Activated CD4-positive, alpha-beta memory T cell treated with anti-CD3 and anti-CD28 coated beads, Interleukin-2, amount 10 ng/mL, durations not matched to agents 7 days and 5 days (primary cell): ENCODE measurements around the gene MVK. TPM values are rescaled to one million over a fixed set of nuclear protein-coding genes. Genes with fewer than 3 reads are reported as not detected.

Experiments
- CTCF ChIA-PET: fragments of 350-600 bp; sonication (Branson Sonifier 250); formaldehyde crosslinking; loops from one replicate; lab custom pipeline; 2021; ENCODE audit warnings: antibody characterized with exemption, inconsistent platforms; lab: Charles Lee
- POLR2A ChIA-PET: fragments of 350-600 bp; sonication (Branson Sonifier 250); formaldehyde crosslinking; loops from one replicate; lab custom pipeline; 2021; ENCODE audit warnings: antibody characterized with exemption; lab: Charles Lee
- DNase-seq: peaks from one replicate; pipeline ENCODE4 v3.0.0-alpha.2; 2020
- H3K27ac Mint-ChIP-seq: one replicate; pipeline ENCODE4 v1.8.0; 2021; ENCODE audit warnings: mild to moderate bottlenecking, mixed read lengths
- H3K27me3 Mint-ChIP-seq: one replicate; pipeline ENCODE4 v1.8.0; 2021; ENCODE audit warnings: mixed read lengths
- H3K36me3 Mint-ChIP-seq: one replicate; pipeline ENCODE4 v1.8.0; 2021; ENCODE audit warnings: low read depth, mixed read lengths
- H3K4me1 Mint-ChIP-seq: one replicate; pipeline ENCODE4 v1.8.0; 2021; ENCODE audit warnings: mixed read lengths
- H3K4me3 Mint-ChIP-seq: one replicate; pipeline ENCODE4 v1.8.0; 2021; ENCODE audit warnings: mild to moderate bottlenecking, mixed read lengths
- H3K9me3 Mint-ChIP-seq: one replicate; pipeline ENCODE4 v1.8.0; 2021; ENCODE audit warnings: mixed read lengths
- total RNA-seq, 2 experiments: library from RNA; stranded (reverse); gene quantifications; one replicate each; pipeline ENCODE4 v1.2.3, GENCODE V29; 2021

MVK gene
- total RNA-seq, 2 experiments from 2014 or later, result 22.1 to 26.3 TPM

DNA sequence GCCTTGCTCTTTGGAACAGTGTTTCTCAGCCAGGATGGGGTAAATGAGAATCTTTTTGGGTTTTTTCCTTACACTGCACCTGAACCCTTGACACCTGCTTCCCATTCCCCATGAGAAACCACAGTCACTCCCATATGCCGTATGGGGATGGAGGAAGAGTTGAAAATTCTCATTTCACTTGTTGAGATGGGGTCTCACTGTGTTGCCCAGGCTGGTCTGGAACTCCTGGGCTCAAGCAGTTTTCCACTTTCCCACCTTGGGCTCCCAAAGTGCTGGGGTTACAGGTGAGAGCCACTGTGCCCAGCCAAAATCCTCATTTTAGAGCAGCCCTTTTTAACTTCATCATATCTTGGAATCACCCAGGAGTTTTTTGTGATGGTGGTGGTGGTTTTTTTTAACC lies 3.7 kb downstream of the MVK start:
- no peak for DNase-seq
- POLR2A ChIA-PET, result no interaction called here
- CTCF ChIA-PET, result no interaction called here
- H3K9me3 Mint-ChIP-seq, result no peaks in the 10 kb centered on the region
- no peak overlapping the region for H3K4me3 Mint-ChIP-seq
- peaks cover 35% of the 10 kb centered on the region for H3K36me3 Mint-ChIP-seq
- H3K27ac Mint-ChIP-seq, result no peak overlapping the region
- H3K4me1 Mint-ChIP-seq, result peaks cover 26% of the 10 kb centered on the region
- H3K27me3 Mint-ChIP-seq, result no peaks in the 10 kb centered on the region

GRCh38 chr12:109578330-109578927 lies 4.8 kb downstream of the MVK start:
- H3K27me3 Mint-ChIP-seq, result no peaks in the 10 kb centered on the region
- DNase-seq, result no peak
- H3K4me3 Mint-ChIP-seq, result no peak overlapping the region
- no peaks in the 10 kb centered on the region for H3K9me3 Mint-ChIP-seq
- peaks cover 35% of the 10 kb centered on the region for H3K36me3 Mint-ChIP-seq
- no peak overlapping the region for H3K27ac Mint-ChIP-seq
- H3K4me1 Mint-ChIP-seq, result peaks cover 16% of the 10 kb centered on the region
- ChIA-PET CTCF (interaction anchor here (0.5 to 1.0 kb wide), 2 partner anchors 19 to 521 kb away, joined by 3 read pairs; no protein-coding TSS in a partner anchor), POLR2A (no interaction called here)

DNA sequence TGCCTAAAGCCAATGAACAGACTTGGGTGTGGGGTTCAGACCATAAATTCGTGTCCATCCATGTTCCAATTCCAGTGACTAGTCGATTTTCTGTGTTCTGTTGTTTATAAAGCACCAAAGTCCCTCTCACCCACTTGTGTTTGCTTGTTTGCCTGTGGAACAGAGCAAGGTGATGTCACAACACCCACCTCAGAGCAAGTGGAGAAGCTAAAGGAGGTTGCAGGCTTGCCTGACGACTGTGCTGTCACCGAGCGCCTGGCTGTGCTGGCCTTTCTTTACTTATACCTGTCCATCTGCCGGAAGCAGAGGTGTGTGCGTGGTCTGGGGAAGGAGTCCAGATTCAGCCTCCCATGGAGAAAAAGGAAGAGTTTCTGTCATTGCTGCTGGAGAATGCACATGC lies 6.0 kb downstream of the MVK start:
- Mint-ChIP-seq H3K27ac (no peak overlapping the region), H3K36me3 (peaks cover 35% of the 10 kb centered on the region), H3K27me3 (no peaks in the 10 kb centered on the region), H3K4me1 (peaks cover 6% of the 10 kb centered on the region), H3K4me3 (no peak overlapping the region), H3K9me3 (no peaks in the 10 kb centered on the region)
- ChIA-PET CTCF (no interaction called here), POLR2A (no interaction called here)
- no peak for DNase-seq

DNA sequence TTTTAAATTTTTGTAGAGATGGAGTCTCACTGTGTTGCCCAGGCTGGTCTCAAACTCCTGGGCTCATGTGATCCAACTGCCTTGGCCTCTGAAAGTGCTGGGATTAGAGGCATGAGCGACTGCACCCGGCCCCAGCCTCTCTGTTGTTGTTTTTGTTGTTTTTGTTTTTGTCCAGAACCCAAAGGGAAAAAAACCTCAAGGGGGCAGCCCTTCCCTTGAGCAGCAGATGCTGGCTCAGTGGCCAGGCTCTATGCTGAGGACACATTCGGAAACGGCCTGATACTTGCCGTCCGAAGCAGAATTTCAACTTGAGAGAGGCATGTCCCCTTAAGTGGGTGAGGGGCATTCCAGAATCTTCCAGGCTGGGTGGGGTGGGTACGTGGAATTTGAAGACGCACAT lies 6.7 kb downstream of the MVK start:
- ChIA-PET CTCF (no interaction called here), POLR2A (no interaction called here)
- no peaks in the 10 kb centered on the region for H3K27me3 Mint-ChIP-seq
- DNase-seq, result no peak
- H3K4me3 Mint-ChIP-seq, result no peak overlapping the region
- H3K4me1 Mint-ChIP-seq, result peaks cover 2% of the 10 kb centered on the region
- H3K27ac Mint-ChIP-seq, result no peak overlapping the region
- H3K36me3 Mint-ChIP-seq, result peaks cover 35% of the 10 kb centered on the region
- no peaks in the 10 kb centered on the region for H3K9me3 Mint-ChIP-seq

DNA sequence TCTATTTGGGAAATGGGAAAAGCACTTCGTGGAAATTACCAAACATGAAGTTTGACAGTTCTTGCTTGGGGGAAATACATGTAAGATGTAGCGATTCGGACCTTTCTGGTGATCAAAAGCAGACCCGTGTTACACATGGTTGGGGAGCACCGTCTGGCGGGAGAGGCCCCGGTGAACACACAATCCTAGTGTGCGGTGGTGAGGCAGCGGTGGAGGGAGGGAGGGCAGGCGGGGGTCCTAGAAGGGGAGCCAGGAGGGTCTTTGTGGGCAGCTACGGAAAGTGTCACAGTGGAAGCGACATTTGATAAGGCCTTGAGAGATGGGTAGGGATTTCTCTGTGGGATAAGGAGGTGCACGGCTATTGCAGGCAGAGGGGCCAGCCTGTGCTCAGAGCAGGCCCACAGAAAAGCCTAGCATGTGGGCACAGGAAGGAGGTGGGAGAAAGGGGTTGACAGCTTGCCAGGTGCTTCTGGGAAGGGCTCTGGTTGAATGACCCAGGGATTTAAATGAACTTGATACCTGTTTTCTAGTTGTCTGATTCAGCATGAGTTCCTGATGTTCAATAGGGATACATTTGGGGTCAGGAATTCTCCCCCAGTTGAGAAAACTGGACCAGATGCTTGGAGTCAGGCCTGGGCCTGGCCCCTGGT lies 7.2 kb downstream of the MVK start:
- CTCF ChIA-PET, result interaction anchor here (2.3 kb wide), 1 partner anchor 17 kb away, joined by 7 read pairs; no protein-coding TSS in a partner anchor
- Mint-ChIP-seq H3K36me3 (peaks cover 35% of the 10 kb centered on the region), H3K4me1 (peaks cover 2% of the 10 kb centered on the region), H3K27me3 (no peaks in the 10 kb centered on the region), H3K27ac (no peak overlapping the region), H3K4me3 (no peak overlapping the region), H3K9me3 (no peaks in the 10 kb centered on the region)
- POLR2A ChIA-PET, result no interaction called here
- no peak for DNase-seq

GRCh38 chr12:109581334-109581691 lies 7.7 kb downstream of the MVK start:
- H3K36me3 Mint-ChIP-seq, result peaks cover 33% of the 10 kb centered on the region
- CTCF ChIA-PET, result interaction anchor here (2.3 kb wide), 1 partner anchor 16 kb away, joined by 7 read pairs; no protein-coding TSS in a partner anchor
- H3K4me3 Mint-ChIP-seq, result no peak overlapping the region
- H3K27me3 Mint-ChIP-seq, result no peaks in the 10 kb centered on the region
- H3K4me1 Mint-ChIP-seq, result peaks cover under 1% of the 10 kb centered on the region
- no peak overlapping the region for H3K27ac Mint-ChIP-seq
- POLR2A ChIA-PET, result no interaction called here
- H3K9me3 Mint-ChIP-seq, result no peaks in the 10 kb centered on the region
- no peak for DNase-seq

DNA sequence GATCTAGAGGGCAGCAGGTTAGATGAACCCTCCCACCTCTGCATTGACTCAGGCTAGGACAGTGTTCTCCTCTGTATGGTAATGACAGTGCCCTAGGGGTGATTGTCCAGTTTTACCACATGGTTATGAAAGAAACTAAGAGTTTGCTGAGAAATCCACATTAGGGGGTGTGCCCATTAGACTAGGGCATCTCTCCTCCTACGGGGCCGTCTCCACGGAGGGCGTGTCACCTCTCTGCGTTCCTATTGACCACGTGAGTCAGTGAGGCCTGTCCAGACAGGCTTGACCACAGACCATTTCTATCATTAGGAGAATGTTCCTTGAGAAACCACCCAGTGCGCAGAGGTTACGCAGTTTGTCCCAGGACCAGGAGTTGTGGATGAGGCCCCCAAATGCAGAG lies 8.3 kb downstream of the MVK start:
- Mint-ChIP-seq H3K27me3 (no peaks in the 10 kb centered on the region), H3K9me3 (no peaks in the 10 kb centered on the region), H3K4me3 (no peak overlapping the region), H3K4me1 (no peaks in the 10 kb centered on the region), H3K27ac (no peak overlapping the region), H3K36me3 (peaks cover 31% of the 10 kb centered on the region)
- CTCF ChIA-PET, result interaction anchor here (2.3 kb wide), 1 partner anchor 16 kb away, joined by 7 read pairs; no protein-coding TSS in a partner anchor
- no peak for DNase-seq
- POLR2A ChIA-PET, result interaction anchor here (1.0 kb wide), 1 partner anchor 8 kb away, joined by 3 read pairs; the partner anchor contains the start of gene MVK

DNA sequence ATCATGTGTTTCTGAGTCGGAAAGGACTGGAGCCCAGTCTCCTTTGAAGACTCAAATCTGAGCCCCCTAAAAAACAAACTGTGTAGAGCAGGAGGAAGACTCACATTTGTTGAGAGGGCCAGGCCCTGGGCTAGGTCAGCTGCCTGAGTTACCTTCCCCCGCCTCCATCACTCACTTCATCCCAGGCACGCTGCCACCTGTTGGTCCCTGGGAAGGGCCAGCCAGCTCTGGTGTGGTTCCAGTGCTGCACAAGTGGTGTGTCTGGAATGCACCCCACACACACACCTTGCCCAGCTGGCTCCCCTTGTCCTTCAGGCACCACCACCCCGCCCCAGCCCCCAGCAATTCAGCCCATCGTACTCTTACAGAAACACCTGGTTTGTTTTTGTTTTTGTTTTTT lies 9.0 kb downstream of the MVK start:
- ChIA-PET POLR2A (interaction anchor here (1.0 kb wide), 1 partner anchor 9 kb away, joined by 3 read pairs; the partner anchor contains the start of gene MVK), CTCF (interaction anchor here (0.8 to 2.3 kb wide), 2 partner anchors 10 to 15 kb away, joined by 4 to 7 read pairs; no protein-coding TSS in a partner anchor)
- no peaks in the 10 kb centered on the region for H3K4me1 Mint-ChIP-seq
- no peaks in the 10 kb centered on the region for H3K27me3 Mint-ChIP-seq
- no peaks in the 10 kb centered on the region for H3K9me3 Mint-ChIP-seq
- H3K27ac Mint-ChIP-seq, result no peak overlapping the region
- DNase-seq, result no peak
- peaks cover 26% of the 10 kb centered on the region for H3K36me3 Mint-ChIP-seq
- H3K4me3 Mint-ChIP-seq, result no peak overlapping the region

DNA sequence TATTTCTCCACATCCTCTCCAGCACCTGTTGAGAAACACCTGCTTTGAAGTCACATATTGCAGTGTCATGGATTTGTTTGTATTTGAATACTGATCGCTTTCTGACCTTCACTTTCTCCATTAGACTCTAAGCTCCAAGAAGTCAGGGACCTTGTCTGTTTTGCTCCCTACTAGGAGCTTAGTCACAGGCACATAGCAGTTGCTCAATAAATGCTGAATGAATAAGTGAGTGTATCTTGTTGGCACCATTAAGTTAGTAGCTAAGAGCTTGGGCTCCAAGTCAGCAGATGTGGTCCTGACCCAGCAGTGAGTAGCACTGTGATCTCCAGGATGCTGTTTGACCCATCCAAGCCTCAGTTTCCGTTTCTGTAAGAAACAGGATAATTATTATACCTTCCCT lies 10.1 kb downstream of the MVK start:
- H3K27me3 Mint-ChIP-seq, result no peaks in the 10 kb centered on the region
- no peak overlapping the region for H3K4me3 Mint-ChIP-seq
- H3K9me3 Mint-ChIP-seq, result no peaks in the 10 kb centered on the region
- H3K4me1 Mint-ChIP-seq, result no peaks in the 10 kb centered on the region
- peaks cover 25% of the 10 kb centered on the region for H3K36me3 Mint-ChIP-seq
- CTCF ChIA-PET, result no interaction called here
- no peak for DNase-seq
- POLR2A ChIA-PET, result no interaction called here
- H3K27ac Mint-ChIP-seq, result no peak overlapping the region

DNA sequence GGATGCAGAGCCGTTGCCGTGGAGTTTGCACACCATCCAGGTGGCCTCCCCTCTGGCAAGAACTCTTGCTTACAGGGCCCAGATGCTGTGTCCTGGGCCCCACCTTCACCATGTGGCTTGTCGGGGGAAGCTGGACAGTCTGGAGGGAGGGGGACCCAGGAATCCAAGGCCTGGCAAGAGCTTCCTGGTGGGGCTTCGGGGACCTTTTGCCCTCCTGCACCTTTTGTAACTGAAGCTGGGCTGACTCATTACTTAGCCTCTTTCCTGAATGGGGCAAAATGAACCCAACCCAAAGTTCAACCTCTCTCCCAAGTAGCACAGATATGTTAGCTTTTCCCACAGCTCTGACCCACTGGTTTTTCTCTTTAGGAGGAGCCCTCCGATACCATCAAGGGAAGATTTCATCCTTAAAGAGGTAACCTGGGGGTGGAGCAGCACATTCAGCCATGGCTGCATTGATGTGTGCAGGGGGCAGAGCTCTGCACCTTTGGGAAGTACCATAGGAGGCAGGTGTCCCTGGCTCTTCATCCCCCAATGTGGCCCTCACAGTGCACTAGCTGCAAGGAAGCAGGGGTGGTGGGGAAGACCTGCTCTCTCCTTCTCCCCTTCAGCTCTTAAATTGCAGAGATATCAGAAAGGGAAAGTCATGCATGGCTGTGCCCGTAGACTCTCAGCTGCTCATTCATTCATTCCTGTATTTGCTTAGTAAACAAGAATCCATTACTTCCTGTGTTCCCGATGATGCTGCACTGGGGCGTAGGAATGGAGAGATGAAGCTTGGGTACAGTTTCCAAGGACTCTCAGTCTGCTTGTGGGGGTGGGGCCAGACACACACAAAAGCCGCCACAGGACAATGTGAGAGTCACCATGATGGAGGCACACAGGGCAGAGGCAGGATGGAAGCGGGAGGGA lies 13.0 kb downstream of the MVK start:
- no peaks in the 10 kb centered on the region for H3K27me3 Mint-ChIP-seq
- no peak overlapping the region for H3K4me3 Mint-ChIP-seq
- H3K9me3 Mint-ChIP-seq, result no peaks in the 10 kb centered on the region
- no peaks in the 10 kb centered on the region for H3K4me1 Mint-ChIP-seq
- no peak overlapping the region for H3K27ac Mint-ChIP-seq
- POLR2A ChIA-PET, result interaction anchor here (1.1 kb wide), 1 partner anchor 13 kb away, joined by 6 read pairs; the partner anchor contains the start of genes MMAB and MVK
- no peak for DNase-seq
- CTCF ChIA-PET, result interaction anchor here (2.6 kb wide), 1 partner anchor 11 kb away, joined by 10 read pairs; no protein-coding TSS in a partner anchor
- H3K36me3 Mint-ChIP-seq, result peaks cover 10% of the 10 kb centered on the region

GRCh38 chr12:109587921-109588320 lies 14.3 kb downstream of the MVK start:
- Mint-ChIP-seq H3K36me3 (peaks cover 7% of the 10 kb centered on the region), H3K4me3 (no peak overlapping the region), H3K27me3 (no peaks in the 10 kb centered on the region), H3K4me1 (no peaks in the 10 kb centered on the region), H3K27ac (no peak overlapping the region), H3K9me3 (no peaks in the 10 kb centered on the region)
- DNase-seq, result no peak
- ChIA-PET CTCF (interaction anchor here (2.5 kb wide), 1 partner anchor 10 kb away, joined by 12 read pairs; no protein-coding TSS in a partner anchor), POLR2A (no interaction called here)

DNA sequence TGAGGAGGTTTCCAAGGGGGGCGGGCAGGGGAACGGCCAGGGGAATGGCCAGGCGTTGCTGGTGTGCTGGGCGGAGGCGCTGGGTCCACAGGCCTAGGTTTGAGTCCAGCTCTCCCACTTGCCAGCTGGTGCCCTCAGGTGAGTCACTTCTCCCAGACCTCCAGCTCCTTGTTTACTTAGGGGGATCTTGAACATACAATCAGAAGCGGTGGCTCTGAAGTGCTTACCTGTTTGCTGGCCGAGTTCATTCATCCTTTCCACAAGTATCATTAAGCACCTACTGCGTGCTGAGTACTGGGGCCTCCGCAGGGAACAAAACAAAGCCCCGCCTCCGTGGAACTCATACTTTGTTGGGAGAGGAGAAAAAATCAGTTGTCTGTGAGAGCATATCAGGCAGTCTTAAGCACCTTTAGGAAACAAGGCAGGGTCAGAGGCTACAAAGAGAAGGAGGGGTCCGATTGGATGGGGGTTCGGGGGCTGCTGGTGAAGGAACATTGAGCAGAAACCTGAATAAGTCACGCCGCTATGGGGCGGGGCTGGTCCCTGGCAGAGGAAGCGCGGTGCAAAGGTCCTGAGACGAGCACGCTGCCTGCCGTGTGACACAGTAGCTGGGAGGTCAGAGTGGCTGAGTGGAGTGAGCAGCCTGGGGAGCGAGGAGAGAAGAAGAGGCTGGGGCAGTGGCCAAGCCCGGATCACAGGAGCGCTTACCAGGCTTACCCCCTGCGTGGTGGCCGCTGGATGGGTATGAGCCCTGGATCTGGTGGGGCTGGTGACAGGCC lies 15.1 kb downstream of the MVK start:
- ChIA-PET POLR2A (no interaction called here), CTCF (interaction anchor here (2.5 kb wide), 1 partner anchor 9 kb away, joined by 12 read pairs; no protein-coding TSS in a partner anchor)
- peaks cover 7% of the 10 kb centered on the region for H3K36me3 Mint-ChIP-seq
- no peak overlapping the region for H3K4me3 Mint-ChIP-seq
- H3K9me3 Mint-ChIP-seq, result no peaks in the 10 kb centered on the region
- H3K27ac Mint-ChIP-seq, result no peak overlapping the region
- DNase-seq, result no peak
- H3K27me3 Mint-ChIP-seq, result no peaks in the 10 kb centered on the region
- H3K4me1 Mint-ChIP-seq, result peaks cover 2% of the 10 kb centered on the region
